ENCODE results near the gene SLC22A23.
A peak's percentile ranks its signal among the peaks of the same experiment; 100 is the strongest.

The SLC22A23 gene

GRCh38 chr6:3323148-3323547 lies 133.7 kb downstream of the SLC22A23 start:
- peaks cover 24% of the 10 kb centered on the region for H3K4me1 Mint-ChIP-seq
- no peak overlapping the region for H3K4me3 Mint-ChIP-seq
- no peak for ATAC-seq
- H3K27ac Mint-ChIP-seq, result no peak overlapping the region
- H3K27me3 Mint-ChIP-seq, result peaks cover 58% of the 10 kb centered on the region
- no peaks in the 10 kb centered on the region for H3K9me3 Mint-ChIP-seq
- no peaks in the 10 kb centered on the region for H3K36me3 Mint-ChIP-seq

- H3K9me3 Mint-ChIP-seq, result no peaks in the 10 kb centered on the region
- peaks cover 28% of the 10 kb centered on the region for H3K4me1 Mint-ChIP-seq
- no peak overlapping the region for H3K27ac Mint-ChIP-seq
- H3K36me3 Mint-ChIP-seq, result no peaks in the 10 kb centered on the region
- peaks cover 61% of the 10 kb centered on the region for H3K27me3 Mint-ChIP-seq
- no peak overlapping the region for H3K4me3 Mint-ChIP-seq
- no peak for ATAC-seq
These were observed 134.4 kb downstream of the SLC22A23 start for GRCh38 chr6:3322366-3322890.

GRCh38 chr6:3321875-3322274 lies 135.0 kb downstream of the SLC22A23 start:
- Mint-ChIP-seq H3K27me3 (peaks cover 66% of the 10 kb centered on the region), H3K4me3 (no peak overlapping the region), H3K27ac (no peak overlapping the region), H3K4me1 (peaks cover 28% of the 10 kb centered on the region), H3K36me3 (no peaks in the 10 kb centered on the region), H3K9me3 (no peaks in the 10 kb centered on the region)
- no peak for ATAC-seq

GRCh38 chr6:3321042-3321441 lies 135.8 kb downstream of the SLC22A23 start:
- ATAC-seq, result no peak
- H3K27ac Mint-ChIP-seq, result no peak overlapping the region
- H3K36me3 Mint-ChIP-seq, result no peaks in the 10 kb centered on the region
- no peaks in the 10 kb centered on the region for H3K9me3 Mint-ChIP-seq
- peaks cover 68% of the 10 kb centered on the region for H3K27me3 Mint-ChIP-seq
- H3K4me1 Mint-ChIP-seq, result peaks cover 28% of the 10 kb centered on the region
- no peak overlapping the region for H3K4me3 Mint-ChIP-seq

GRCh38 chr6:3320238-3320811 lies 136.5 kb downstream of the SLC22A23 start:
- H3K4me1 Mint-ChIP-seq, result peaks cover 28% of the 10 kb centered on the region
- peaks cover 68% of the 10 kb centered on the region for H3K27me3 Mint-ChIP-seq
- H3K27ac Mint-ChIP-seq, result no peak overlapping the region
- H3K4me3 Mint-ChIP-seq, result no peak overlapping the region
- H3K36me3 Mint-ChIP-seq, result no peaks in the 10 kb centered on the region
- no peak for ATAC-seq
- H3K9me3 Mint-ChIP-seq, result no peaks in the 10 kb centered on the region

GRCh38 chr6:3319610-3320200 lies 137.1 kb downstream of the SLC22A23 start:
- Mint-ChIP-seq H3K4me3 (no peak overlapping the region), H3K9me3 (no peaks in the 10 kb centered on the region), H3K4me1 (peaks cover 22% of the 10 kb centered on the region), H3K27me3 (peaks cover 68% of the 10 kb centered on the region), H3K36me3 (no peaks in the 10 kb centered on the region), H3K27ac (no peak overlapping the region)
- no peak for ATAC-seq

- Mint-ChIP-seq H3K9me3 (no peaks in the 10 kb centered on the region), H3K36me3 (no peaks in the 10 kb centered on the region), H3K4me3 (no peak overlapping the region), H3K27me3 (peaks cover 68% of the 10 kb centered on the region), H3K27ac (no peak overlapping the region), H3K4me1 (peaks cover 14% of the 10 kb centered on the region)
- ATAC-seq, result no peak
These were observed 137.9 kb downstream of the SLC22A23 start for GRCh38 chr6:3318821-3319540.

- Mint-ChIP-seq H3K4me3 (no peak overlapping the region), H3K27me3 (peaks cover 60% of the 10 kb centered on the region), H3K27ac (no peak overlapping the region), H3K36me3 (no peaks in the 10 kb centered on the region), H3K4me1 (peaks cover 13% of the 10 kb centered on the region), H3K9me3 (no peaks in the 10 kb centered on the region)
- peak; percentile 52 for ATAC-seq
These were observed 138.6 kb downstream of the SLC22A23 start for GRCh38 chr6:3318226-3318625.

- peaks cover 56% of the 10 kb centered on the region for H3K27me3 Mint-ChIP-seq
- no peak overlapping the region for H3K27ac Mint-ChIP-seq
- no peak for ATAC-seq
- peaks cover 13% of the 10 kb centered on the region for H3K4me1 Mint-ChIP-seq
- H3K9me3 Mint-ChIP-seq, result no peaks in the 10 kb centered on the region
- no peaks in the 10 kb centered on the region for H3K36me3 Mint-ChIP-seq
- H3K4me3 Mint-ChIP-seq, result no peak overlapping the region
These were observed 139.1 kb downstream of the SLC22A23 start for GRCh38 chr6:3317741-3318211.

- H3K27ac Mint-ChIP-seq, result no peak overlapping the region
- peaks cover 46% of the 10 kb centered on the region for H3K27me3 Mint-ChIP-seq
- no peak overlapping the region for H3K4me3 Mint-ChIP-seq
- H3K36me3 Mint-ChIP-seq, result no peaks in the 10 kb centered on the region
- no peaks in the 10 kb centered on the region for H3K9me3 Mint-ChIP-seq
- H3K4me1 Mint-ChIP-seq, result peaks cover 13% of the 10 kb centered on the region
- ATAC-seq, result no peak
These were observed 140.0 kb downstream of the SLC22A23 start for GRCh38 chr6:3316818-3317217.

- Mint-ChIP-seq H3K36me3 (no peaks in the 10 kb centered on the region), H3K9me3 (no peaks in the 10 kb centered on the region), H3K4me1 (peaks cover 13% of the 10 kb centered on the region), H3K27me3 (peaks cover 43% of the 10 kb centered on the region), H3K4me3 (no peak overlapping the region), H3K27ac (no peak overlapping the region)
- no peak for ATAC-seq
These were observed 140.5 kb downstream of the SLC22A23 start for GRCh38 chr6:3316331-3316730.

GRCh38 chr6:3315841-3316240 lies 141.0 kb downstream of the SLC22A23 start:
- Mint-ChIP-seq H3K36me3 (no peaks in the 10 kb centered on the region), H3K4me1 (peaks cover 13% of the 10 kb centered on the region), H3K9me3 (no peaks in the 10 kb centered on the region), H3K27me3 (peaks cover 44% of the 10 kb centered on the region), H3K27ac (no peak overlapping the region), H3K4me3 (no peak overlapping the region)
- ATAC-seq, result no peak

GRCh38 chr6:3314621-3315467 lies 142.0 kb downstream of the SLC22A23 start:
- H3K27me3 Mint-ChIP-seq, result peaks cover 45% of the 10 kb centered on the region

GRCh38 chr6:3314176-3314575 lies 142.7 kb downstream of the SLC22A23 start:
- Mint-ChIP-seq H3K9me3 (no peaks in the 10 kb centered on the region), H3K4me1 (peaks cover 13% of the 10 kb centered on the region), H3K36me3 (no peaks in the 10 kb centered on the region), H3K4me3 (no peak overlapping the region), H3K27ac (no peak overlapping the region), H3K27me3 (peaks cover 38% of the 10 kb centered on the region)
- no peak for ATAC-seq

More at GRCh38 chr6:3314621-3315467, 142.0 kb downstream of the SLC22A23 start:
- Mint-ChIP-seq H3K4me3 (no peak overlapping the region), H3K4me1 (peaks cover 13% of the 10 kb centered on the region), H3K27ac (no peak overlapping the region), H3K36me3 (no peaks in the 10 kb centered on the region), H3K9me3 (no peaks in the 10 kb centered on the region)
- no peak for ATAC-seq

Data from stimulated activated memory B cell treated with anti-CD40 and anti-IgM and Interleukin-4, amounts not matched to agents 10 μg/mL and 1 μg/mL and 100 μg/mL, for 72 hours (primary cell).